Liver (tissue), 9 donors: ENCODE measurements around the gene GGT1. TPM values are rescaled to one million over a fixed set of nuclear protein-coding genes. Genes with fewer than 3 reads are reported as not detected.

Experiments used
- DNase-seq: peaks from one replicate; pipeline ENCODE4 v3.0.0-alpha.2; 2017; ENCODE audit warnings: low spot score
- H3K27ac ChIP-seq, 2 donors: one replicate each; pipeline ENCODE4 v1.7.0; 2013; ENCODE audit warnings: inconsistent platforms in 2 of 2, low read length in 2 of 2, control low read depth in 1 of 2, low read depth in 1 of 2, mild to moderate bottlenecking in 1 of 2
- H3K27me3 ChIP-seq, 4 donors: one replicate each; pipeline versions ENCODE4 v1.6.1 to v1.7.0; 2013; ENCODE audit warnings: low read length in 3 of 4, inconsistent platforms in 1 of 4, mild to moderate bottlenecking in 1 of 4, moderate library complexity in 1 of 4; ENCODE audit not compliant: control insufficient read depth in 4 of 4, insufficient read depth in 4 of 4
- H3K36me3 ChIP-seq, 4 donors: one replicate each; pipeline versions ENCODE4 v1.6.1 to v1.7.0; 2013; ENCODE audit warnings: low read length in 3 of 4, mild to moderate bottlenecking in 3 of 4, low read depth in 1 of 4, moderate library complexity in 1 of 4; ENCODE audit not compliant: control insufficient read depth in 4 of 4, insufficient read depth in 3 of 4
- H3K4me1 ChIP-seq, 4 donors: one replicate each; pipeline versions ENCODE4 v1.6.1 to v1.7.0; 2013; ENCODE audit warnings: low read length in 3 of 4, mild to moderate bottlenecking in 3 of 4, moderate library complexity in 1 of 4; ENCODE audit not compliant: control insufficient read depth in 4 of 4, insufficient read depth in 4 of 4
- H3K4me3 ChIP-seq, 3 donors: one replicate each; pipeline versions ENCODE4 v1.6.1 to v1.7.0; 2013; ENCODE audit warnings: low read length in 3 of 3, control low read depth in 1 of 3, low read depth in 1 of 3, mild to moderate bottlenecking in 1 of 3
- H3K9ac ChIP-seq, 2 donors: one replicate each; pipeline ENCODE4 v1.7.0; 2013; ENCODE audit warnings: low read length in 2 of 2, mild to moderate bottlenecking in 2 of 2, moderate library complexity in 2 of 2, control low read depth in 1 of 2, low read depth in 1 of 2
- H3K9me3 ChIP-seq, 4 donors: one replicate each; pipeline versions ENCODE4 v1.6.1 to v1.7.0; 2013; ENCODE audit warnings: low read length in 3 of 4; ENCODE audit not compliant: control insufficient read depth in 4 of 4
- EGR1 ChIP-seq, 2 donors: IDR thresholded peaks; 2 replicates each; pipeline ENCODE4 v1.6.1; 2016 to 2018; ENCODE audit warnings: antibody characterized with exemption in 2 of 2, low read depth in 2 of 2
- FOXA2 ChIP-seq: IDR thresholded peaks from 2 replicates; pipeline ENCODE4 v1.6.1; 2016; ENCODE audit warnings: antibody characterized with exemption
- GABPA ChIP-seq, 2 donors: IDR thresholded peaks in 1 of 2; conservative IDR thresholded peaks in 1 of 2; 2 replicates each; pipeline ENCODE4 v1.6.1; 2016; ENCODE audit warnings: antibody characterized with exemption in 2 of 2, mild to moderate bottlenecking in 1 of 2, moderate library complexity in 1 of 2
- HNF4A ChIP-seq, 2 donors: conservative IDR thresholded peaks; 2 replicates each; pipeline ENCODE4 v1.6.1; 2016; ENCODE audit warnings: antibody characterized with exemption in 2 of 2, mild to moderate bottlenecking in 2 of 2
- JUND ChIP-seq, 2 donors: IDR thresholded peaks; 2 replicates each; pipeline ENCODE4 v1.6.1; 2016; ENCODE audit warnings: antibody characterized with exemption in 2 of 2
- NR2F2 ChIP-seq: IDR thresholded peaks from 2 replicates; pipeline ENCODE4 v1.6.1; 2016; ENCODE audit warnings: antibody characterized with exemption
- RXRA ChIP-seq, 2 donors: IDR thresholded peaks; 2 replicates each; pipeline ENCODE4 v1.6.1; 2017 to 2018; ENCODE audit warnings: antibody characterized with exemption in 2 of 2, mild to moderate bottlenecking in 1 of 2
- TAF1 ChIP-seq: conservative IDR thresholded peaks from 2 replicates; pipeline ENCODE4 v1.6.1; 2016; ENCODE audit warnings: antibody characterized with exemption, mild to moderate bottlenecking
- WGBS: extraction: QIAGEN DNeasy Blood & Tissue Kit; methylation state at CpG from one replicate; pipeline ENCODE4 v1.1.7; 2013; 5-methylcytosine and 5-hydroxymethylcytosine counted together
- polyA plus RNA-seq, 2 donors: library from polyadenylated mRNA; stranded (reverse) in 1 of 2; unstranded in 1 of 2; fragments of 200-250 nt in 1 of 2; fragments of >200 nt in 1 of 2; fragmentation: Nextera tagmentation in 1 of 2; extraction: Ambion mirVana in 1 of 2; gene quantifications; one replicate each; pipeline versions ENCODE4 v1.2.1 to v1.2.3, GENCODE V29; 2013 to 2015
- total RNA-seq, 2 donors: library from RNA; depleted of rRNA; stranded (reverse); fragments of >200 nt; gene quantifications; one replicate each; pipeline ENCODE4 v1.2.3, GENCODE V29; 2014
- TF ChIP-seq, protein P1 (sequence below): fragments of 150-350 bp; IDR thresholded peaks from 2 replicates; pipeline ENCODE4 v1.5.1; 2017; ENCODE audit warnings: improper control_type of control experiment, low read depth, low read length; ENCODE audit not compliant: missing input control
- TF ChIP-seq, protein P2 (sequence below): IDR thresholded peaks from 2 replicates; pipeline ENCODE4 v1.6.1; 2016; ENCODE audit warnings: antibody characterized with exemption
- donor health status: healthy.
- donor health status: healthy.
- donor health status: healthy.
- donor health status: healthy.
- donor health status: healthy.

GGT1 gene
- total and polyA plus RNA-seq, 4 donors: 90.5 to 147 (median 112) TPM

DNA sequence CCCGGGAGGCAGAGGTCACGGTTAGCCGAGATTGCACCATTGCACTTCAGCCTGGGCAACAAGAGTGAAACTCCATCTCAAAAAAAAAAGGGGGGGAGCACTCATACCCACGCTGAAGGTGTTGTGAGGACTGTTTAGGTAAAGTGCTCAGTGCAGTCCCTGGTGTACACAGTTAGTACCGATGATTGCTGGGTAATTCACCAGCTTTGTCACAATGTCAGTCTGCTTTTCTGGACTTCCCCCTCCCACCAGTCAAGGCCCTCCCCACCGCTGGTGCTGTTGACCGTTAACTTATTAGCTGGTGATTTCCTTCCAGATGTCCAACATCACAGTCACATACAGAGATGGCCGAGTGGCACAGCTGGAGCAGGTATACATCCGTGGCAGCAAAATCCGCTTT lies 35.3 kb upstream of the GGT1 start:
- TF ChIP-seq, protein P1, sequence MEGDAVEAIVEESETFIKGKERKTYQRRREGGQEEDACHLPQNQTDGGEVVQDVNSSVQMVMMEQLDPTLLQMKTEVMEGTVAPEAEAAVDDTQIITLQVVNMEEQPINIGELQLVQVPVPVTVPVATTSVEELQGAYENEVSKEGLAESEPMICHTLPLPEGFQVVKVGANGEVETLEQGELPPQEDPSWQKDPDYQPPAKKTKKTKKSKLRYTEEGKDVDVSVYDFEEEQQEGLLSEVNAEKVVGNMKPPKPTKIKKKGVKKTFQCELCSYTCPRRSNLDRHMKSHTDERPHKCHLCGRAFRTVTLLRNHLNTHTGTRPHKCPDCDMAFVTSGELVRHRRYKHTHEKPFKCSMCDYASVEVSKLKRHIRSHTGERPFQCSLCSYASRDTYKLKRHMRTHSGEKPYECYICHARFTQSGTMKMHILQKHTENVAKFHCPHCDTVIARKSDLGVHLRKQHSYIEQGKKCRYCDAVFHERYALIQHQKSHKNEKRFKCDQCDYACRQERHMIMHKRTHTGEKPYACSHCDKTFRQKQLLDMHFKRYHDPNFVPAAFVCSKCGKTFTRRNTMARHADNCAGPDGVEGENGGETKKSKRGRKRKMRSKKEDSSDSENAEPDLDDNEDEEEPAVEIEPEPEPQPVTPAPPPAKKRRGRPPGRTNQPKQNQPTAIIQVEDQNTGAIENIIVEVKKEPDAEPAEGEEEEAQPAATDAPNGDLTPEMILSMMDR: no peak
- TF ChIP-seq RXRA (IDR thresholded peaks at IDR 0.05) (peak in 1 of 2 donors; percentile 27), HNF4A (conservative IDR thresholded peaks at IDR 0.05) (peak in 1 of 2 donors; percentile 23)
- Histone ChIP-seq H3K4me3 (no peak overlapping the region), H3K27ac (no peak overlapping the region), H3K27me3 (no peaks in the 10 kb centered on the region), H3K36me3 (peaks cover 10 to 21% (median 11%) of the 10 kb centered on the region in 4 donors), H3K9me3 (no peaks in the 10 kb centered on the region), H3K9ac (no peak overlapping the region), H3K4me1 (peaks cover 6 to 67% (median 53%) of the 10 kb centered on the region in 4 donors)
- 53% methylated on average over 10 of the region's 10 CpGs for whole genome bisulfite sequencing
- DNase-seq: no peak

DNA sequence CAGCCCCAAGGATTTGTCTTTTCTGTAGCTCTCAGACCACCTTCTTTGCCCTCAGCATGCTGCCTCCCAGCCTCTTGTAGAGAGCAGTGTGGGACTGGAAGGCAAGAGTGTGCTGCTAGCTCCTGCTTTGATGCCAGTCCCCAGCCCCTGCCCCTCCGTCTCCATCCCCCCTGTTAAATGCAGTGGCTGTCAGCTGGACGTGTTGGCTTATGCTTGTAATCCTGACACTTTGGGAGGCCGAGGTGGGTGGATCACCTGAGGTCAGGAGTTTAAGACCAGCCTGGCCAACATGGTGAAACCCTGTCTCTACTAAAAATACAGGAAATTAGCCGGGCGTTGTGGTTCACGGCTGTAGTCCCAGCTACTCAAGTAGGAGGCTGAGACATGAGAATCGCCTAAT lies 31.7 kb upstream of the GGT1 start:
- Histone ChIP-seq H3K36me3 (peaks cover 11 to 22% (median 17%) of the 10 kb centered on the region in 4 donors), H3K9ac (no peak overlapping the region), H3K9me3 (no peaks in the 10 kb centered on the region), H3K4me3 (no peak overlapping the region), H3K27me3 (no peaks in the 10 kb centered on the region), H3K27ac (peak overlapping the region; percentile 25 to 34), H3K4me1 (peaks cover 7 to 39% (median 33%) of the 10 kb centered on the region in 4 donors)
- 61% methylated on average over 7 of the region's 7 CpGs for WGBS
- TF ChIP-seq FOXA2: no peak
- no peak for TF ChIP-seq NR2F2
- no peak for TF ChIP-seq GABPA (IDR thresholded peaks at IDR 0.05 in 1 of 2, conservative IDR thresholded peaks at IDR 0.05 in 1 of 2)
- TF ChIP-seq TAF1: no peak
- no peak for TF ChIP-seq JUND (IDR thresholded peaks at IDR 0.05)
- TF ChIP-seq, protein P2, sequence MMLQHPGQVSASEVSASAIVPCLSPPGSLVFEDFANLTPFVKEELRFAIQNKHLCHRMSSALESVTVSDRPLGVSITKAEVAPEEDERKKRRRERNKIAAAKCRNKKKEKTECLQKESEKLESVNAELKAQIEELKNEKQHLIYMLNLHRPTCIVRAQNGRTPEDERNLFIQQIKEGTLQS: no peak
- DNase-seq: no peak

- WGBS: 66% methylated on average over 1 of the region's 1 CpG
- peak overlapping the region; percentile 25 to 36 for H3K27ac ChIP-seq
Measured at GRCh38 chr22:24576778-24577177, 26.2 kb upstream of the GGT1 start.

More at GRCh38 chr22:24576778-24577177, 26.2 kb upstream of the GGT1 start:
- H3K4me1 ChIP-seq: peaks cover 5 to 40% (median 31%) of the 10 kb centered on the region in 4 donors
- no peak for DNase-seq
- peak overlapping the region in 1 of 2 donors; percentile 46 for H3K9ac ChIP-seq
- no peak overlapping the region for H3K4me3 ChIP-seq
- no peaks in the 10 kb centered on the region for H3K27me3 ChIP-seq
- peaks cover 2 to 11% (median 5%) of the 10 kb centered on the region in 4 donors for H3K36me3 ChIP-seq
- TF ChIP-seq EGR1 (IDR thresholded peaks at IDR 0.05; ENCODE audit: low read depth in 2 of 2): no peak
- TF ChIP-seq HNF4A (conservative IDR thresholded peaks at IDR 0.05): peak in 1 of 2 donors; percentile 13
- no peaks in the 10 kb centered on the region for H3K9me3 ChIP-seq
